Measurements from ENCODE around the gene TSPAN32. TPM values are rescaled to one million over a fixed set of nuclear protein-coding genes. Genes with fewer than 3 reads are reported as not detected.
"Not testable (repeated sequence)": the region's sequence is repeated elsewhere in the genome, so short reads cannot be mapped to it uniquely, and the experiment has no call there.

The TSPAN32 gene
- total RNA-seq, 1 donor from 2014 or later: 54.2 TPM

GRCh38 chr11:2280208-2280607 is 21.6 kb upstream of the TSPAN32 start:
- intact Hi-C loops (cut with micrococcal nuclease): no loop called here

- intact Hi-C loops (cut with micrococcal nuclease): not testable (repeated sequence)
Measured at GRCh38 chr11:2286350-2286749, 15.5 kb upstream of the TSPAN32 start.

GRCh38 chr11:2287091-2287490 is 14.7 kb upstream of the TSPAN32 start:
- intact Hi-C loops (cut with micrococcal nuclease): no loop called here

GRCh38 chr11:2289350-2289749 is 12.5 kb upstream of the TSPAN32 start:
- intact Hi-C loops (cut with micrococcal nuclease): no loop called here

GRCh38 chr11:2289859-2290258 is 12.0 kb upstream of the TSPAN32 start:
- intact Hi-C loops (cut with micrococcal nuclease): no loop called here

GRCh38 chr11:2290351-2290841 is 11.4 kb upstream of the TSPAN32 start:
- intact Hi-C loops (cut with micrococcal nuclease): no loop called here

GRCh38 chr11:2293531-2293971 is 8.3 kb upstream of the TSPAN32 start:
- intact Hi-C loops (cut with micrococcal nuclease): no loop called here

GRCh38 chr11:2293984-2294925 is 7.6 kb upstream of the TSPAN32 start:
- intact Hi-C loops (cut with micrococcal nuclease): no loop called here

GRCh38 chr11:2294926-2295290 is 6.9 kb upstream of the TSPAN32 start:
- intact Hi-C loops (cut with micrococcal nuclease): no loop called here

GRCh38 chr11:2295971-2296912 is 5.6 kb upstream of the TSPAN32 start:
- intact Hi-C loops (cut with micrococcal nuclease): no loop called here

- intact Hi-C loops (cut with micrococcal nuclease): no loop called here
Measured at GRCh38 chr11:2296913-2297622, 4.7 kb upstream of the TSPAN32 start.

GRCh38 chr11:2297623-2298030 is 4.2 kb upstream of the TSPAN32 start:
- intact Hi-C loops (cut with micrococcal nuclease): no loop called here

- intact Hi-C loops (cut with micrococcal nuclease): no loop called here
Measured at GRCh38 chr11:2298131-2298794, 3.5 kb upstream of the TSPAN32 start.

GRCh38 chr11:2298795-2299761 is 2.7 kb upstream of the TSPAN32 start:
- intact Hi-C loops (cut with micrococcal nuclease): no loop called here

- intact Hi-C loops (cut with micrococcal nuclease): loop anchor here (2.0 to 10.0 kb wide), 2 partner anchors 103 to 605 kb away; a partner anchor contains a TSS
Measured at GRCh38 chr11:2299773-2300172, 2.0 kb upstream of the TSPAN32 start.

GRCh38 chr11:2300290-2300935 is 1.4 kb upstream of the TSPAN32 start:
- intact Hi-C loops (cut with micrococcal nuclease): loop anchor here (2.0 to 10.0 kb wide), 2 partner anchors 104 to 604 kb away; a partner anchor contains a TSS

- intact Hi-C loops (cut with micrococcal nuclease): loop anchor here (1.0 to 10.0 kb wide), 3 partner anchors 99 to 604 kb away; partner anchors contain the start of gene TSSC4
Measured at GRCh38 chr11:2300936-2301630, 730 bp upstream of the TSPAN32 start.
